Measurements from ENCODE around the gene PCDHB1.

Gene PCDHB1

GRCh38 chr5:141003791-141004611 is 47.2 kb upstream of the PCDHB1 start:
- H3K4me1 ChIP-seq (ENCODE audit: control insufficient read depth in 1 of 2, insufficient read depth in 1 of 2, low read depth in 1 of 2, low read length in 1 of 2) = no peaks in the 10 kb centered on the region
- H3K4me3 ChIP-seq (ENCODE audit: low read depth in 1 of 2, low read length in 1 of 2) = no peak overlapping the region
- H3K9me3 ChIP-seq = no peaks in the 10 kb centered on the region
- no peak overlapping the region for H3K27ac ChIP-seq
- H3K36me3 ChIP-seq = no peaks in the 10 kb centered on the region
- TF ChIP-seq CTCF (IDR thresholded peaks at IDR 0.05) = no peak
- peaks cover 18% of the 10 kb centered on the region for H3K27me3 ChIP-seq

- Histone ChIP-seq H3K9me3 (no peaks in the 10 kb centered on the region), H3K36me3 (no peaks in the 10 kb centered on the region), H3K27ac (no peak overlapping the region), H3K27me3 (no peaks in the 10 kb centered on the region), H3K4me1 (ENCODE audit: control insufficient read depth in 1 of 2, insufficient read depth in 1 of 2, low read depth in 1 of 2, low read length in 1 of 2) (no peaks in the 10 kb centered on the region), H3K4me3 (ENCODE audit: low read depth in 1 of 2, low read length in 1 of 2) (no peak overlapping the region)
- no peak for TF ChIP-seq CTCF (IDR thresholded peaks at IDR 0.05)
These were observed 43.4 kb upstream of the PCDHB1 start for GRCh38 chr5:141007791-141008190.

- TF ChIP-seq CTCF (IDR thresholded peaks at IDR 0.05) = no peak
These were observed 41.0 kb upstream of the PCDHB1 start for GRCh38 chr5:141010047-141010793.

GRCh38 chr5:141017943-141018342 is 33.2 kb upstream of the PCDHB1 start:
- Histone ChIP-seq H3K4me1 (ENCODE audit: control insufficient read depth in 1 of 2, insufficient read depth in 1 of 2, low read depth in 1 of 2, low read length in 1 of 2) (no peaks in the 10 kb centered on the region), H3K4me3 (ENCODE audit: low read depth in 1 of 2, low read length in 1 of 2) (no peak overlapping the region), H3K36me3 (no peaks in the 10 kb centered on the region), H3K9me3 (no peaks in the 10 kb centered on the region), H3K27me3 (no peaks in the 10 kb centered on the region), H3K27ac (no peak overlapping the region)
- no peak for TF ChIP-seq CTCF (IDR thresholded peaks at IDR 0.05)

More at GRCh38 chr5:141010047-141010793, 41.0 kb upstream of the PCDHB1 start:
- no peaks in the 10 kb centered on the region for H3K36me3 ChIP-seq
- H3K9me3 ChIP-seq = no peaks in the 10 kb centered on the region
- H3K27me3 ChIP-seq = no peaks in the 10 kb centered on the region
- no peak overlapping the region for H3K27ac ChIP-seq
- no peaks in the 10 kb centered on the region for H3K4me1 ChIP-seq (ENCODE audit: control insufficient read depth in 1 of 2, insufficient read depth in 1 of 2, low read depth in 1 of 2, low read length in 1 of 2)
- no peak overlapping the region for H3K4me3 ChIP-seq (ENCODE audit: low read depth in 1 of 2, low read length in 1 of 2)

- no peak for TF ChIP-seq CTCF (IDR thresholded peaks at IDR 0.05)
- Histone ChIP-seq H3K4me3 (ENCODE audit: low read depth in 1 of 2, low read length in 1 of 2) (no peak overlapping the region), H3K27me3 (no peaks in the 10 kb centered on the region), H3K4me1 (ENCODE audit: control insufficient read depth in 1 of 2, insufficient read depth in 1 of 2, low read depth in 1 of 2, low read length in 1 of 2) (no peaks in the 10 kb centered on the region), H3K27ac (no peak overlapping the region), H3K9me3 (no peaks in the 10 kb centered on the region), H3K36me3 (no peaks in the 10 kb centered on the region)
These were observed 28.8 kb upstream of the PCDHB1 start for GRCh38 chr5:141022384-141022783.

All from neutrophil (primary cell).